Measurements from ENCODE around the gene IRF7. TPM values are rescaled to one million over a fixed set of nuclear protein-coding genes. Genes with fewer than 3 reads are reported as not detected.
A peak's percentile ranks its signal among the peaks of the same experiment; 100 is the strongest.

IRF7 gene
- total RNA-seq, 6 experiments from 2014 or later = 3.0 to 5.2 (median 4.2) TPM

- H3K27ac Mint-ChIP-seq = no peak overlapping the region
- H3K4me1 Mint-ChIP-seq (ENCODE audit: low read depth) = no peaks in the 10 kb centered on the region
- H3K9me3 Mint-ChIP-seq = no peaks in the 10 kb centered on the region
- TF ChIP-seq CTCF (IDR thresholded peaks at IDR 0.05) = no peak
- H3K4me3 Mint-ChIP-seq = no peak overlapping the region
- H3K27me3 Mint-ChIP-seq (ENCODE audit: insufficient read depth) = peaks cover 6% of the 10 kb centered on the region
- peaks cover 10% of the 10 kb centered on the region; the same call in 1 of the 2 replicates for H3K36me3 Mint-ChIP-seq (ENCODE audit: low read depth)
- DNase-seq = no peak
Measured at GRCh38 chr11:613369-613968, 2.3 kb downstream of the IRF7 start.

GRCh38 chr11:612961-613300 lies 2.8 kb downstream of the IRF7 start:
- peaks cover 10% of the 10 kb centered on the region; the same call in 1 of the 2 replicates for H3K36me3 Mint-ChIP-seq (ENCODE audit: low read depth)
- H3K27ac Mint-ChIP-seq = no peak overlapping the region
- DNase-seq = no peak
- H3K4me3 Mint-ChIP-seq = no peak overlapping the region
- TF ChIP-seq CTCF (IDR thresholded peaks at IDR 0.05) = no peak
- H3K27me3 Mint-ChIP-seq (ENCODE audit: insufficient read depth) = peaks cover 6% of the 10 kb centered on the region
- no peaks in the 10 kb centered on the region for H3K9me3 Mint-ChIP-seq
- no peaks in the 10 kb centered on the region for H3K4me1 Mint-ChIP-seq (ENCODE audit: low read depth)

- Mint-ChIP-seq H3K27me3 (ENCODE audit: insufficient read depth) (peaks cover 6% of the 10 kb centered on the region), H3K4me1 (ENCODE audit: low read depth) (no peaks in the 10 kb centered on the region), H3K27ac (peak overlapping the region; percentile 24; the same call in 1 of the 2 replicates), H3K4me3 (no peak overlapping the region), H3K9me3 (no peaks in the 10 kb centered on the region), H3K36me3 (ENCODE audit: low read depth) (peaks cover 10% of the 10 kb centered on the region; the same call in 1 of the 2 replicates)
- TF ChIP-seq CTCF (IDR thresholded peaks at IDR 0.05) = peak; percentile 56
- DNase-seq = no peak
Measured at GRCh38 chr11:612201-612960, 3.4 kb downstream of the IRF7 start.

- Mint-ChIP-seq H3K36me3 (ENCODE audit: low read depth) (peaks cover 15% of the 10 kb centered on the region; the same call in 1 of the 2 replicates), H3K4me3 (no peak overlapping the region), H3K4me1 (ENCODE audit: low read depth) (no peaks in the 10 kb centered on the region), H3K27ac (peak overlapping the region; percentile 33; the same call in 1 of the 2 replicates), H3K27me3 (ENCODE audit: insufficient read depth) (peaks cover 4% of the 10 kb centered on the region), H3K9me3 (no peaks in the 10 kb centered on the region)
- no peak for DNase-seq
- TF ChIP-seq CTCF (IDR thresholded peaks at IDR 0.05) = no peak
Measured at GRCh38 chr11:611001-611996, 4.5 kb downstream of the IRF7 start.

- TF ChIP-seq CTCF (IDR thresholded peaks at IDR 0.05) = no peak
Measured at GRCh38 chr11:610146-610801, 5.5 kb downstream of the IRF7 start.

More at GRCh38 chr11:610146-610801, 5.5 kb downstream of the IRF7 start:
- H3K27me3 Mint-ChIP-seq (ENCODE audit: insufficient read depth) = no peaks in the 10 kb centered on the region; the same call in none of the 2 replicates
- H3K27ac Mint-ChIP-seq = no peak overlapping the region
- peaks cover 15% of the 10 kb centered on the region; the same call in 1 of the 2 replicates for H3K36me3 Mint-ChIP-seq (ENCODE audit: low read depth)
- H3K4me3 Mint-ChIP-seq = no peak overlapping the region
- no peaks in the 10 kb centered on the region for H3K9me3 Mint-ChIP-seq
- H3K4me1 Mint-ChIP-seq (ENCODE audit: low read depth) = no peaks in the 10 kb centered on the region
- no peak for DNase-seq
